Activated CD8-positive, alpha-beta T cell treated with anti-CD3 and anti-CD28 coated beads for 36 hours (primary cell): Measurements from ENCODE around the gene CFAP58. TPM values are rescaled to one million over a fixed set of nuclear protein-coding genes. Genes with fewer than 3 reads are reported as not detected.

Source experiments
- ATAC-seq: fragments of 200-7000 bp; cut with Tn5 transposase; one replicate; pipeline ENCODE4 v1.10.0; 2021; ENCODE audit warnings: mild to moderate bottlenecking, moderate library complexity
- CTCF ChIA-PET: fragments of 350-600 bp; sonication (Branson Sonifier 250); formaldehyde crosslinking; loops from one replicate; lab custom pipeline; 2021; ENCODE audit warnings: antibody characterized with exemption; lab: Charles Lee
- POLR2A ChIA-PET: fragments of 350-600 bp; sonication (Branson Sonifier 250); formaldehyde crosslinking; loops from one replicate; lab custom pipeline; 2021; ENCODE audit warnings: antibody characterized with exemption; lab: Charles Lee
- DNase-seq: peaks from one replicate; pipeline ENCODE4 v3.0.0-alpha.2; 2020
- H3K27ac Mint-ChIP-seq: one replicate; pipeline ENCODE4 v1.8.0; 2021; ENCODE audit warnings: mild to moderate bottlenecking, mixed read lengths
- H3K27me3 Mint-ChIP-seq: one replicate; pipeline ENCODE4 v1.8.0; 2021; ENCODE audit warnings: mixed read lengths
- H3K36me3 Mint-ChIP-seq: one replicate; pipeline ENCODE4 v1.8.0; 2021; ENCODE audit warnings: low read depth, mixed read lengths
- H3K4me1 Mint-ChIP-seq: one replicate; pipeline ENCODE4 v1.8.0; 2021; ENCODE audit warnings: low read depth, mixed read lengths
- H3K4me3 Mint-ChIP-seq: one replicate; pipeline ENCODE4 v1.8.0; 2021; ENCODE audit warnings: mild to moderate bottlenecking, moderate library complexity, mixed read lengths
- H3K9me3 Mint-ChIP-seq: one replicate; pipeline ENCODE4 v1.8.0; 2021; ENCODE audit warnings: mixed read lengths
- CTCF ChIP-seq: fragments of 200-600 bp; IDR thresholded peaks from one replicate; pipeline ENCODE4 v1.8.0; 2022; ENCODE audit warnings: antibody characterized with exemption, mild to moderate bottlenecking
- intact Hi-C: fragments of 100-400 bp; cut with micrococcal nuclease; formaldehyde crosslinking; loops from one replicate; pipeline ENCODE4 v1.10.0; 2022
- total RNA-seq, 2 experiments: library from RNA; stranded (reverse); gene quantifications; one replicate each; pipeline ENCODE4 v1.2.3, GENCODE V29; 2021

Gene CFAP58
- total RNA-seq, 2 experiments from 2014 or later, result 0.27 to 0.38 TPM

GRCh38 chr10:104327745-104328645, 25.6 kb upstream of the CFAP58 start:
- Mint-ChIP-seq H3K27ac (peak overlapping the region; percentile 98), H3K4me3 (peak overlapping the region; percentile 73), H3K27me3 (no peaks in the 10 kb centered on the region), H3K9me3 (no peaks in the 10 kb centered on the region), H3K36me3 (peaks cover 31% of the 10 kb centered on the region), H3K4me1 (peaks cover 95% of the 10 kb centered on the region)
- no peak for TF ChIP-seq CTCF
- ChIA-PET CTCF (interaction anchor here (0.7 to 3.1 kb wide), 8 partner anchors 9 to 54 kb away, joined by 3 to 23 read pairs (median 6); no protein-coding TSS in a partner anchor), POLR2A (interaction anchor here (0.7 to 3.1 kb wide), 7 partner anchors 10 to 23 kb away, joined by 3 to 29 read pairs (median 5); partner anchors contain the start of gene ITPRIP)
- DNase-seq (no peak), ATAC-seq (no peak)
- intact Hi-C loops, result no loop called here

GRCh38 chr10:104328646-104328895, 25.1 kb upstream of the CFAP58 start:
- ChIA-PET POLR2A (interaction anchor here (0.9 to 3.1 kb wide), 5 partner anchors 10 to 261 kb away, joined by 3 to 29 read pairs (median 5); partner anchors contain the start of gene ITPRIP), CTCF (interaction anchor here (2.1 to 3.1 kb wide), 5 partner anchors 8 to 54 kb away, joined by 5 to 23 read pairs (median 11); partner anchors contain the start of gene ITPRIP)
- no peak for TF ChIP-seq CTCF
- peaks cover 96% of the 10 kb centered on the region for H3K4me1 Mint-ChIP-seq
- H3K27me3 Mint-ChIP-seq, result no peaks in the 10 kb centered on the region
- intact Hi-C loops, result no loop called here
- ATAC-seq, result no peak
- no peak for DNase-seq
- no peaks in the 10 kb centered on the region for H3K9me3 Mint-ChIP-seq
- H3K27ac Mint-ChIP-seq, result peak overlapping the region; percentile 98
- peaks cover 37% of the 10 kb centered on the region for H3K36me3 Mint-ChIP-seq
- peak overlapping the region; percentile 73 for H3K4me3 Mint-ChIP-seq

- Mint-ChIP-seq H3K27me3 (no peaks in the 10 kb centered on the region), H3K4me3 (peak overlapping the region; percentile 73), H3K4me1 (peaks cover 96% of the 10 kb centered on the region), H3K36me3 (peaks cover 32% of the 10 kb centered on the region), H3K27ac (peak overlapping the region; percentile 98), H3K9me3 (no peaks in the 10 kb centered on the region)
- ATAC-seq (peak; percentile 86), DNase-seq (peak; percentile 94)
- TF ChIP-seq CTCF, result no peak
- intact Hi-C loops, result no loop called here
- POLR2A ChIA-PET, result interaction anchor here (0.9 to 3.1 kb wide), 6 partner anchors 10 to 260 kb away, joined by 3 to 29 read pairs (median 4); partner anchors contain the start of gene ITPRIP
- CTCF ChIA-PET, result interaction anchor here (1.1 to 3.1 kb wide), 7 partner anchors 7 to 54 kb away, joined by 3 to 23 read pairs (median 11); partner anchors contain the start of gene ITPRIP
Measured at GRCh38 chr10:104328896-104329710, 24.5 kb upstream of the CFAP58 start.

GRCh38 chr10:104329735-104330134, 23.9 kb upstream of the CFAP58 start:
- peak overlapping the region; percentile 98 for H3K27ac Mint-ChIP-seq
- ChIA-PET POLR2A (interaction anchor here (1.1 to 3.1 kb wide), 3 partner anchors 9 to 59 kb away, joined by 3 to 29 read pairs (median 8); partner anchors contain the start of gene ITPRIP), CTCF (interaction anchor here (1.1 to 3.1 kb wide), 6 partner anchors 9 to 55 kb away, joined by 3 to 23 read pairs (median 14); partner anchors contain the start of gene ITPRIP)
- TF ChIP-seq CTCF, result no peak
- intact Hi-C loops, result no loop called here
- H3K27me3 Mint-ChIP-seq, result no peaks in the 10 kb centered on the region
- DNase-seq (no peak), ATAC-seq (peak; percentile 2)
- peaks cover 28% of the 10 kb centered on the region for H3K36me3 Mint-ChIP-seq
- H3K4me3 Mint-ChIP-seq, result peak overlapping the region; percentile 73
- H3K4me1 Mint-ChIP-seq, result peaks cover 96% of the 10 kb centered on the region
- H3K9me3 Mint-ChIP-seq, result no peaks in the 10 kb centered on the region
